GM23248 (cell line): Measurements from ENCODE around the gene PCDHB13. TPM values are rescaled to one million over a fixed set of nuclear protein-coding genes. Genes with fewer than 3 reads are reported as not detected.
A peak's percentile ranks its signal among the peaks of the same experiment; 100 is the strongest.
"Not testable (repeated sequence)": the region's sequence is repeated elsewhere in the genome, so short reads cannot be mapped to it uniquely, and the experiment has no call there.

Source experiments
- DNase-seq: peaks from one replicate; pipeline ENCODE4 v3.0.0-alpha.2; 2015
- H2AFZ ChIP-seq: fragments of 200-600 bp; sonication (generic); 2 replicates; pipeline ENCODE4 v1.6.1; 2016; ENCODE audit warnings: antibody characterized with exemption
- H3F3A ChIP-seq: fragments of 200-600 bp; sonication (generic); 2 replicates; pipeline ENCODE4 v1.6.1; 2016; ENCODE audit warnings: mild to moderate bottlenecking, antibody characterized with exemption, mixed run types; ENCODE audit not compliant: insufficient read depth
- H3K27ac ChIP-seq: fragments of 200-600 bp; sonication (generic); 2 replicates; pipeline ENCODE4 v1.5.1; 2016; ENCODE audit warnings: mild to moderate bottlenecking
- H3K27me3 ChIP-seq: fragments of 200-600 bp; sonication (generic); replicated peaks from 2 replicates; pipeline ENCODE4 v1.6.1; 2016; ENCODE audit warnings: mild to moderate bottlenecking; ENCODE audit not compliant: insufficient read depth
- H3K36me3 ChIP-seq: fragments of 200-600 bp; sonication (generic); 2 replicates; pipeline ENCODE4 v1.6.1; 2016; ENCODE audit warnings: low read depth, mild to moderate bottlenecking
- H3K4me1 ChIP-seq: fragments of 200-600 bp; sonication (generic); 2 replicates; pipeline ENCODE4 v1.6.1; 2016; ENCODE audit warnings: mild to moderate bottlenecking; ENCODE audit not compliant: insufficient read depth
- H3K4me2 ChIP-seq: fragments of 200-600 bp; sonication (generic); one replicate; pipeline ENCODE4 v1.6.1; 2016; ENCODE audit warnings: mild to moderate bottlenecking; ENCODE audit not compliant: unreplicated experiment
- H3K4me3 ChIP-seq: fragments of 200-600 bp; sonication (generic); 2 replicates; pipeline ENCODE4 v1.5.1; 2016; ENCODE audit warnings: mild to moderate bottlenecking
- H3K79me2 ChIP-seq: fragments of 200-600 bp; sonication (generic); 2 replicates; pipeline ENCODE4 v1.6.1; 2016; ENCODE audit warnings: mild to moderate bottlenecking; ENCODE audit not compliant: insufficient read depth
- H3K9ac ChIP-seq: fragments of 200-600 bp; sonication (generic); 2 replicates; pipeline ENCODE4 v1.6.1; 2016; ENCODE audit warnings: mild to moderate bottlenecking
- H3K9me2 ChIP-seq: fragments of 200-600 bp; sonication (generic); 2 replicates; pipeline ENCODE4 v1.6.1; 2016; ENCODE audit warnings: mixed run types, mild to moderate bottlenecking, moderate library complexity; ENCODE audit not compliant: insufficient read depth
- H3K9me3 ChIP-seq: fragments of 200-600 bp; sonication (generic); one replicate; pipeline ENCODE4 v1.6.1; 2017; ENCODE audit warnings: low read depth
- H4K20me1 ChIP-seq: fragments of 200-600 bp; sonication (generic); 2 replicates; pipeline ENCODE4 v1.6.0; 2016; ENCODE audit not compliant: insufficient read depth
- EZH2 ChIP-seq: fragments of 200-600 bp; sonication (generic); IDR thresholded peaks from 2 replicates; pipeline ENCODE4 v1.6.1; 2018; ENCODE audit warnings: antibody characterized with exemption, mild to moderate bottlenecking; ENCODE audit not compliant: insufficient read depth, poor library complexity, severe bottlenecking
- EZH2phosphoT487 ChIP-seq: fragments of 200-600 bp; sonication (generic); IDR thresholded peaks from 2 replicates; pipeline ENCODE4 v1.6.1; 2018; ENCODE audit warnings: antibody characterized with exemption, moderate library complexity, mild to moderate bottlenecking, low read depth; ENCODE audit not compliant: insufficient read depth
- WGBS, 2 experiments: methylation state at CpG; one replicate each; pipeline ENCODE4 v1.1.6; 2015 to 2017; ENCODE audit warnings: low lambda C conversion rate in 2 of 2, low coverage in 1 of 2; ENCODE audit errors: missing lambda C conversion rate in 2 of 2; 5-methylcytosine and 5-hydroxymethylcytosine counted together
- in situ Hi-C: fragments of 300-500 bp; cut with MboI; formaldehyde crosslinking; loops from 2 replicates; pipeline ENCODE4 v1.15.0; 2020
- polyA plus RNA-seq: library from polyadenylated mRNA; unstranded; fragments of >200 nt; fragmentation: Nextera tagmentation; extraction: Ambion mirVana; gene quantifications from 2 replicates; pipeline ENCODE4 v1.2.1, GENCODE V29; 2016
- total RNA-seq: library from RNA; depleted of rRNA; stranded (reverse); fragments of >200 nt; shearing (Covaris generic); gene quantifications from 2 replicates; pipeline ENCODE4 v1.2.3, GENCODE V29; 2014

PCDHB13 gene
- total and polyA plus RNA-seq, 2 experiments from 2014 or later = 2.0 to 2.8 TPM

GRCh38 chr5:141186897-141187512 lies 26.7 kb upstream of the PCDHB13 start, which contains the start of gene PCDHB9:
Gene PCDHB9 (plus strand): TSS chr5:141187161. CDS start chr5:141187319, 158 bp downstream.
- no peaks in the 10 kb centered on the region for H4K20me1 ChIP-seq
- H3K4me3 ChIP-seq = peak within 1 kb of the TSS; percentile 67
- 9 to 11% methylated on average over 9 of the region's 9 CpGs for WGBS, 2 experiments
- TF ChIP-seq EZH2phosphoT487 = no peak
- no peak for TF ChIP-seq EZH2
- H3K36me3 ChIP-seq = no peaks in the 10 kb centered on the region
- no peaks in the 10 kb centered on the region for H3K27me3 ChIP-seq
- H2AFZ ChIP-seq = peak within 1 kb of the TSS; percentile 77
- H3K9me2 ChIP-seq = no peaks in the 10 kb centered on the region
- no peaks in the 10 kb centered on the region for H3K79me2 ChIP-seq
- peak within 1 kb of the TSS; percentile 65 for H3K4me2 ChIP-seq
- H3F3A ChIP-seq = no peaks in the 10 kb centered on the region
- H3K9me3 ChIP-seq = no peaks in the 10 kb centered on the region
- DNase-seq = peak; percentile 77
- peak within 1 kb of the TSS; percentile 62; the same call in 1 of the 2 replicates for H3K9ac ChIP-seq
- in situ Hi-C loops = loop anchor here (10.0 kb wide), 1 partner anchor 378 kb away; no protein-coding TSS in a partner anchor
- no peak within 1 kb of the TSS for H3K27ac ChIP-seq
- no peaks in the 10 kb centered on the region for H3K4me1 ChIP-seq

GRCh38 chr5:141188682-141189081 lies 25.0 kb upstream of the PCDHB13 start:
- WGBS, 2 experiments = 38 to 44% methylated on average over 24 to 33 of the region's 37 CpGs
- in situ Hi-C loops = loop anchor here (10.0 kb wide), 1 partner anchor 376 kb away; no protein-coding TSS in a partner anchor

DNA sequence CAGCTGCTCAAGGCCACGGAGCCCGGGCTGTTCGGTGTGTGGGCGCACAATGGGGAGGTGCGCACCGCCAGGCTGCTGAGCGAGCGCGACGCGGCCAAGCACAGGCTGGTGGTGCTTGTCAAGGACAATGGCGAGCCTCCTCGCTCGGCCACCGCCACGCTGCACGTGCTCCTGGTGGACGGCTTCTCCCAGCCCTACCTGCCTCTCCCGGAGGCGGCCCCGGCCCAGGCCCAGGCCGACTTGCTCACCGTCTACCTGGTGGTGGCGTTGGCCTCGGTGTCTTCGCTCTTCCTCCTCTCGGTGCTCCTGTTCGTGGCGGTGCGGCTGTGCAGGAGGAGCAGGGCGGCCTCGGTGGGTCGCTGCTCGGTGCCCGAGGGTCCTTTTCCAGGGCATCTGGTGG lies 24.6 kb upstream of the PCDHB13 start:
- DNase-seq, H3K36me3 ChIP-seq, H3K9me2 ChIP-seq, H3K4me2 ChIP-seq, H3K79me2 ChIP-seq, H3K27ac ChIP-seq, H3K4me3 ChIP-seq, H3K27me3 ChIP-seq, H3K9me3 ChIP-seq, H2AFZ ChIP-seq, H3K9ac ChIP-seq, H3K4me1 ChIP-seq, H4K20me1 ChIP-seq, H3F3A ChIP-seq: not testable (repeated sequence)
- in situ Hi-C loops = loop anchor here (10.0 kb wide), 1 partner anchor 376 kb away; no protein-coding TSS in a partner anchor
- WGBS, 2 experiments = 41 to 47% methylated on average over 19 to 27 of the region's 35 CpGs

More at GRCh38 chr5:141188682-141189081, 25.0 kb upstream of the PCDHB13 start:
- not testable (repeated sequence) for H3K79me2 ChIP-seq, H4K20me1 ChIP-seq, H3K36me3 ChIP-seq, H3K4me2 ChIP-seq, H3F3A ChIP-seq, H3K9ac ChIP-seq, H2AFZ ChIP-seq, DNase-seq, H3K27ac ChIP-seq, H3K27me3 ChIP-seq, H3K4me1 ChIP-seq, H3K4me3 ChIP-seq, H3K9me2 ChIP-seq, H3K9me3 ChIP-seq

GRCh38 chr5:141192110-141192725 lies 21.5 kb upstream of the PCDHB13 start, which contains the start of gene PCDHB10:
Gene PCDHB10 (plus strand): TSS chr5:141192353. CDS start chr5:141192553, 200 bp downstream.
- DNase-seq = peak; percentile 54
- Histone ChIP-seq H3K4me3 (peak within 1 kb of the TSS; percentile 49; the same call in 1 of the 2 replicates), H3F3A (no peaks in the 10 kb centered on the region), H2AFZ (no peak within 1 kb of the TSS), H3K79me2 (no peaks in the 10 kb centered on the region), H3K27me3 (no peaks in the 10 kb centered on the region), H3K36me3 (no peaks in the 10 kb centered on the region), H3K27ac (no peak within 1 kb of the TSS), H3K9me2 (no peaks in the 10 kb centered on the region), H3K4me1 (no peaks in the 10 kb centered on the region), H4K20me1 (no peaks in the 10 kb centered on the region), H3K9me3 (peaks cover 8% of the 10 kb centered on the region), H3K9ac (no peak within 1 kb of the TSS), H3K4me2 (peak within 1 kb of the TSS; percentile 52)
- WGBS, 2 experiments = 2 to 3% methylated on average over 10 of the region's 10 CpGs
- no peak for TF ChIP-seq EZH2phosphoT487
- no peak for TF ChIP-seq EZH2
- in situ Hi-C loops = no loop called here

- H3K4me3 ChIP-seq, H3K9me3 ChIP-seq, H2AFZ ChIP-seq, DNase-seq, H3K27me3 ChIP-seq, H4K20me1 ChIP-seq, H3K27ac ChIP-seq, in situ Hi-C loops, H3K4me1 ChIP-seq, H3F3A ChIP-seq, H3K9ac ChIP-seq, H3K9me2 ChIP-seq, H3K36me3 ChIP-seq, H3K4me2 ChIP-seq, H3K79me2 ChIP-seq: not testable (repeated sequence)
- 34% methylated on average over 4 to 6 of the region's 37 CpGs for WGBS, 2 experiments
Observed at GRCh38 chr5:141194332-141194731, 19.4 kb upstream of the PCDHB13 start.
